ENCODE results near the gene VWC2L.

Gene VWC2L

DNA sequence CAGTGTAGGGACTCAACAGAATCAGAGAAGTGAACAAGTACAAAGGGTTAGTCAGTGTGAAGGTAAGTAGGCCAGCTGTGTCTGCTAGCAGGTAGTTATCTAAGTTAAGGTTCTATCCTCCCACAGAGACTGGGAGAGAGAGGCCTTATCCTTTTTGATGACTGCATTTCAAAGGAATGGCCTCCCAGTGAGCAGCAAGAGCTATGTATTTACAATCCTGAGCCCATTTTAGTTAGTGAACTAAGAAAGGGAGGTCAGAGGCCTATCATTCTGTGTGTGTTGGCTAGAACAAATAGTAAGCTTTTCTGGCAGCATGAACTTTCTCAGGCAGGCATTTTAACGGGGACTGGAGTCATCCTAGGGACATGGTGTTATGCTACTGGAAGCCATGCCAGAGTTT is 182.9 kb downstream of the VWC2L start:
- DNase-seq (ENCODE audit: low spot score) = no peak

DNA sequence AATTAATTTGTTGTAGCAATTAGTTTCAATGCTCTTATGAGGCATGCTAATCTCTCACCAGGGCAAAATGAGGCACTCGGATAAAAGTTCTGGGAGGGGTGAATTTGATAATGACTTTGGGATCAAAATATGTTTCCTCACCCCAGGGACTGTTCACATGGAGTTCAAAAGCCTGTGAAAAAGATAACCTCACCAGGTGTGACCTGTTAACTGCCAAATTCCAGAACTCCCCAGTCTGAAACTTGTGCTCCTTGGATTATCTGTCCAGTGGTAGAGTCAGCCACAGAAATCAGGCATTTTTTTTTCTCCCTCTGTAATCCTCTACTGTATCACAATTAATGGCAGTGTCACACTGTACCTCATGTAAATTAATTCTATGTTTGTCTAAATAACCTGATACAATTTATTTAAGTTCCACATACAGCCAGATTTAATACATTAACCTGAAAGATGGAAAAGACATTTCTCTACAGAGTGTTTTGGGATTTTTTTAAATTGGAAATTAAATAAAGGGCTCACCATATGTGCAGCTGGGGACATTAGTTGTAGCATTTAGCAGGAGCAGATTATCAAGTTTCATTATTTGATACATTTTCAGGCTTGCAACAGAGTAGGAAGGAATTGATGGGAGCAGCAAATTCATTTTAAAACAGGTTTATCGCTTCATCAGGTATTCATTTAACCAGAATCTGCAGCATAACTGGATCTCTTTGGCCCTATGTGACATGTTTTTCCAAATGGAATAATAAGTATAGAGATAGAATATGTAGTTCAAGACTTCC is 191.2 kb downstream of the VWC2L start:
- DNase-seq (ENCODE audit: low spot score) = no peak

DNA sequence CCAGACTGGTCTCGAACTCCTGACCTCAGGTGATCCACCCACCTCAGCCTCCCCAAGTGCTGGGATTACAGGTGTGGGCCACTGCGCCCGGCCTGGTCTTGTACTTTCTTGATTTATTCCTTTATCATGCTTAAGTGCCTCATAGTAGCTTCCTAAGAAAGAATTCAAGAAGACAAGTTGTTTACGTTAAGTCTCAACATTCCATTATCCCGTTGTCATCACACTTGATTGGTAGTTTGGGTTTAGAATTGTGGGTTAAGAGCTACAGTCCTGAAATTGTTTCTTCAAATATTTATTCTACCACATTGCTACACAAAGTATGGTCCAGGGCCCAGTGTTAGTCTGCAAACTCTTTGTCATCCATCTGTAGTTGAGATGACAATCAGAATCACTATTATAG is 194.0 kb downstream of the VWC2L start:
- no peak for DNase-seq (ENCODE audit: low spot score)

DNA sequence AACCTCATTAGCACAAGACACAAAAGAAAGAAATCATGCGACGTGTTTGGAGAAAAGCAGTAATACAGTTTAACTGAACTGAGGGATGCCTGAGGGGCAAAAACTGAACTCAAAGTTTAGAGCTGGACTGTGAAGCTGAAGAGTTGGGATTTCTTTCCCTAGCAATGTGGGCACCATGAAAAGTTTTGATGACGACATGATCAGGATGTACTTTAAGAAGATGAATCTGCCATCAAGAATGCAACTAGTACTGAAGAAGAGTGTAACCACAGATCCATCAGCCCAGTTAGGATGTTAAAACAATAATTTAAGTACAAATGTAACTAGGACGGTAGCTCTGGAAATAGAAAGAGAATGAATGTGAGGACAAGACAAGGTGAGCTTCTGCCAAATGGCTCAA is 196.2 kb downstream of the VWC2L start:
- no peak for DNase-seq (ENCODE audit: low spot score)

DNA sequence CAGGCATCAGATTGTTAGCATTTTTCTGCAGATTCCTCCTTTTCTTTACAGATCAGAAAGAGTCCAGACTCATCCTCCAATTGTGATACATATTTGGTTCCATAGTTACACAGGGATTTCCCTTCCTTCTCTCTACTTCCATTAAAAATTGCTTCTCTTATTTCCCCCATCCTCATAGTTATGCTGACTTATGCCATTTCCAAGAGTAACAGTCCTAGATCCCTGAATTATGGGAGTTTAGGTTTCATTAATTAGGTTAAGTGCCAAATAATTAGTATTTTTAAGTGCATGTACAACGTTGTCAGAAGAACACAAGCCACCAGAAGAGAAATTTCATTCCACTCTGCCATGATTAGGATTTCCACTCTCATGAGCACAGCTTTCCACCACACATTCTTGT is 200.2 kb downstream of the VWC2L start:
- DNase-seq (ENCODE audit: low spot score) = no peak

DNA sequence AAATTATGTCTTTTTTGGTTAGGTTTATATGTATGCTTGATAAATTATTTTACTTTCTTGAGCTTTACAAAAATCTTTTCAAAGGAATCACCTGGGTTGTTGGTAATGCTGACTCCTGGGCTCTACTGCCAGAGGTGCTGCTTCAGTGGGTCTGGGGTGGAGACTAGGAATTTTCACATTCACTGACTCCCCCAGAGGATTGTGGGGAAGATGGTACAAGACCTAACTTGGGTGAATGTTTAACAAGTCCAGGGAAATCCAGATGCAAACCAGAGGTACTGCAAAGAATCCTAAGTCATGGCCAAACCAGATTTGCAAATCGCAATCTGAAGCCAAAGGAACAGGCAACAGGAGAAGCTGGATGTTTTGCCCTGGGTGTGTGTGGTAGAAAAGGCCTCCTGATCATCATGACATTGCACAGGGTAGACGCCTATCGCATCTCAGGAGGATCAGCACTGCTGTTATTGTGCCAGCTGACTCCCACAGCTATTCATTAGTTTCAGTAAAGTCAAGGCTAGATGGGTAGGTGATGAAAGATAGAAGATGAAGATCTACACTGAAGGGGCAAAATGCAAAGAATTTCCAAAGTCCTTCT is 213.4 kb downstream of the VWC2L start:
- DNase-seq (ENCODE audit: low spot score) = no peak

DNA sequence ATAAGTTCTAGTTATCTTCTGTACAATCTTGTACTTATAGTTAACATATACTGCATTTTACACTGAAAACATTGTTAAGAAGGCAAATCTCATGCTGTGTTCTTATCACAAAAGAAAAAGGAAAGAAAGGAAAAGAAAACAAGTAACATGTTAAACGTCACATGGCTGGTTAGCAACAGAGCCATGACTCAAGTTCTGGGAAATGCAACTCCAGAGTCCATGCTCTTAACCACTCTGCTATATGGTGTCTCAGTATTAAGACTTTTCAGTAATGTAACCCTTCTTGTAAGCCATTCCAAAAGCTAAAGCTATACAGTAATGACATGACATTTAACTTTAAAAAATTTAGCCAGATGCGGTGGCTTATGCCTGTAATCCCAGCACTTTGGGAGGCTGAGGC is 217.2 kb downstream of the VWC2L start:
- DNase-seq (ENCODE audit: low spot score) = no peak
